Measurements from ENCODE around the gene MORN2.

The MORN2 gene

DNA sequence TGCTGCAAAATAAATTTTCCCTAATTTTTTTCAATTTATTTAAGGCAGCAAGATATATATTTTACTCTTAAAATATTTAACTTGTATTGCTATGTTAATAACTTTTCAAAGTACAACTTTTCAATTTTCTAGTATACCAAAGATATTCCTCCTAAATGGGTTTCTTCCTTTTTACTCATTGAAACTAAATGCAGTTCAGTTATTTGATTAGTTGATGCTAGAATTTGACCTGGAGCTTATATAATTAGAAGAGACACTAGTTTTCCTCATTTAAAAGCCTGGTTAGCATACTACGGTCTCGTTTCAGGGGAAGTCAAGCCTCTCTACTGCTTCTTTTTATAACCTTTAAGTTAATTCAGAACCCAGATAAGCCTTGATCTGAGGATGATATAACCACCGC, 13.8 kb downstream of the MORN2 start, which contains the start of gene ARHGEF33:
Gene ARHGEF33 (plus strand): TSS at position 301 of the 400 bp plus-strand sequence. CDS start 29,573 bp downstream, outside the sequence.
- DNase-seq (ENCODE audit: low spot score): no peak

DNA sequence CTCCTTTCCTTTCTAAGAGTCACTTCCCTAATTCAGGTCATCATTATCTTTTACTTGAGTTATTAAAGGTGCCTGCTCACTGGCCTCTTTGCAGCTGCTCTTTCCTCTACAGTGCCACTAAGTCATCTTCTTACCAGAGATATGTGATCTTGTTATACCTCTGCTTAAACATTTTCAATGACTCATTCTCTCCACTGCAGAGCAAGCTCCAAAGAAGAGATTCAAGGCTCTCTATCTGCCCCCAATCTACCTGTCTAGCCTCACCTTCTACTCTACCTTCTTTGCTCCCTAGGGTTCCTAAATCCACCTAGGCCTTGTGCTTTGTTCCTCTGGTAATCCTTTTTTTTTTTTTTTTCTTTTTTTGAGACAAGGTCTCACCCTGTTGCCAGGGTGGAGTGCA, 17.0 kb downstream of the MORN2 start:
- DNase-seq (ENCODE audit: low spot score): no peak

DNA sequence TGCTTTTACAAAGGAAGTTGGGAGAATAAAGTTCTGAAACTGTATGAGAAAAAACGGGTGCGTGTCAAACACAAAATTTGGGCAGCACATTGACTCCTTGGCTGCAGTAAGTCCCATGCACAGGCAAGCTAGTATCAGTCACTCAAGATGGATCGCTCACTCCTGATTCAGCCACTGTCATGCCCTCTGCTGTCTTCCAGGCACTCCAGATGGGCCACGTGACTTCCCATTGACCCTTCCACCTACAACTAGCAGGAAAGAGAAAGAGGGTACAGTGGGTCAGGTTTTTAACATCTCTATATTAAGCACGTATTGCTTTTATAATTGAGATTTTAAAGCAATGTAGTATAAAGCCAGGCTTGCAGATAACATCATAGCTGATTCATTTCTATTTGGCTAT, 22.5 kb downstream of the MORN2 start:
- no peak for DNase-seq (ENCODE audit: low spot score)

DNA sequence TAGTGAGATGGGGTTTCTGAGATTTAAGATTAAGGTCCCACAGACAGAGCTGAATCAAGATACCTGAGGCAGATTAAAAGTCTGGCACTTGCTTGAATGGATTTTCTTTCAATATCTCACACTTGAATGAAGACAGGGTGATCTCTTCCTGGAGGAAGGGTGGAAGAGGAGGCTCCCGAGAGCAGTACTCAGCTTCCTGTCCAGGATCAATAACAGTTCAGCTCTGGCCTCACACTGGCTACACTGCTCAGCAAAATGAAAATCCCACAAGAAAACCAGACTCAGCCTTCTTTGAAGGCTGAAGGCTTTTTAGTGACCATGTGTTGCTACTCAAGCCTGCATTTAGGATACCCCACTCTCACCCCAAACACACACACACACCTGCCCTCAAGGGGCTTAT, 24.9 kb downstream of the MORN2 start:
- no peak for DNase-seq (ENCODE audit: low spot score)

DNA sequence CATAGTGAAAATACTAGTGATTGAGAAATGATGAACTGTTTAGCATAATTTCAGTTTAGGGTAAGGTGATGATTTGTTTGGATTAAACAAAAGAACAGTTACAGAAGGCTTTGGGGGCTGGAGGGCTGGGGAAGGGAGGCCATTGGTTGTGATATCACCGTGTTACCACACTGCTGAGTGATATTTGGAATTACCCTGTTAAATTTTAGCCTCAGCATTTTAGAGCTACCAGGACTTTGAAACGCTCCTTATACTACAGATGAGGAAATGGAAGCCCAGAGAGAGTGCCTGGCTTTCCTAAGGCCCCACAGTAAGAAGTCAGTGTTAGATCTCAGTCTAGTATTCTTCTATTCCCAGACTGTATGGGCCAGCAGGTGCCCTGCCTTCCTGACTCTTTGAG, 29.5 kb downstream of the MORN2 start:
- DNase-seq (ENCODE audit: low spot score): no peak

DNA sequence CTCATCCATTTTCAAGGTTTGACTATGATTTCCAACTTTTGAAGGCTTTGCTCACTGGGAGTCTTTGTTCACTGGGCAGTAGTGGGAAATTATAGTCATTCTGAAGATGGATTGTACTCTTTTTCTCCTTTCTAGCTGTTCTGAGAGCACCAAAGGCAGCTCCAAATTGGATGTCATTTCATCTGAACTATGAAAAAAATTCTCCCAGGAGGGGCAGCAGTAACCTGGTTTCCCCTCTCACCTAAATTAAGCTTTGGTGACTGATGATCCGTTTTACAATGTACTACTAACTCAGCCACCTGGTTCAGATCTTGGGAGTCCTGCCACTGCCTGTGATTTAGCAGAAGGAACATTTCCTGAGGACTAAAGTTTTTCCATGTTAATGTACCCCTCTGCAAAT, 31.5 kb downstream of the MORN2 start:
- no peak for DNase-seq (ENCODE audit: low spot score)

DNA sequence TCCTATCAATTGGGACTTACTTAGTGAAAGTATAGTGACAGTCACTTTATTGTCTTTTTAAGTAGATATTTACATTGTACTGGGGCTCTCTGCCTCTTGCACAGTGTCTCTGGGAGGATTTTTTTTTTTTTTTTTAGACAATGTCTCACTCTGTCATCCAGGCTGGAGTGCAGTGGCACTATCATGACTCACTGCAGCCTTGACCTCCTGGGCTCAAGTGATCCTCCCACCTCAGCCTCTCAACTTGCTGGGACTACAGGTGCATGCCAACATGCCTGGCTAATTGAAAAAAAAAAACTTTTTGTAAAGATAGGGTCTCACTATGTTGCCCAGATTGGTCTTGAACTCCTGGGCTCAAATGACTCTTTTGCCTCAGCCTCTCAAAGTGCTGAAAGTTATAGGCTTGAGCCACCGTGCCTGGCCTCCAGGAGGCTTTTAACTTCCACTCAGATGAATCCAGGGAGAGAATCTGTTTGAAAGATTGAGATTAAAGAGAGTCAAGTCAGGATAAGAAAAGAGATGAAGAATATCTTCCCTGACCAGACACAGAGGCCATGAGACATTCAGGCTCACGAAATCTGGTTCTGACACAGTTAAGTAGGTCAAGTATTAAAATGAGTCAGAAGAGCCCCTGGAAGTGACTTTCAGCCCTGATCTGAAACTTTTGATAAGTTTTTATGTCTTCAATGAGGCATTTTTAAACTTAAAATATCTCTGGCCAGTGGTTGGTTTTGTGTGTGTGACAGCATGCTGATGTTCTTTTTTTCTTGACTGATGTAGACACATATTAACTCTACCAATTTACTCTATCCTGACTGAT, 32.2 kb downstream of the MORN2 start:
- no peak for DNase-seq (ENCODE audit: low spot score)

DNA sequence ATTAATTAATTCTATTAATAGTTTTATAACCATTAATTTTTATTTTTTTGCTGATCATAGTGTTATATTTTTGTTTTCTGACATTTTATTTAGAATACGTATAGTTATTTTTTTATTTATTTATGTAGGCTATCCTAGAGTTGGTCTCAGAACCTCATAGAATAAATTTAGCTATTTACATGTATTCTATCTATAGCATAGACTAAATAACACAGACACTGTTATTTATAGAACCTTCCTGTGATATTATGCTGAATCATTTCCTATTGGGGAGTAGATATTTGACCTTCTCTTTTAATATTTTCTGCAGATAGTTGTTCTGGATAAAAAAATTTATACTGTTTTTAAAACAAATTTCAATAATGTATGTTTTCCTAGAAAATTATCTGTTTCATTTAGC, 34.1 kb downstream of the MORN2 start:
- DNase-seq (ENCODE audit: low spot score): no peak

DNA sequence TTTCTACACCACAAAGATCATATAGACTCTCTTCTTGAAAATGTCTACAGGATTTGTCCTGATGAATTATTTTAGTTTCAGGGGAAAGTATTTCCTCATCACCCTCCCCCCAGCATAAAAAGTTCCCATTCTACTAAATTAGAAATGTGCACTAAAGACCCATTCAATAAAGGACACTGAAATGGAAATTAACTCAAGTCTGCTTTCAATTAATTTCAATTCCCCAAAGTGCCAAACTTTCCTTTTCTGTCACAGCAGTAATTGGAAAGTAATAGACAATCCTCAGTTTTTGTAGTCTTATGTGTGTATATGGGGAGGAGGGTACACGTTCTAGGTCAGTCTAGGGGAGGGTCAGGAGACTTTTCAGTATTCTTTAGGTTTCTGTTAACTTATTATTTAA, 35.4 kb downstream of the MORN2 start:
- no peak for DNase-seq (ENCODE audit: low spot score)

DNA sequence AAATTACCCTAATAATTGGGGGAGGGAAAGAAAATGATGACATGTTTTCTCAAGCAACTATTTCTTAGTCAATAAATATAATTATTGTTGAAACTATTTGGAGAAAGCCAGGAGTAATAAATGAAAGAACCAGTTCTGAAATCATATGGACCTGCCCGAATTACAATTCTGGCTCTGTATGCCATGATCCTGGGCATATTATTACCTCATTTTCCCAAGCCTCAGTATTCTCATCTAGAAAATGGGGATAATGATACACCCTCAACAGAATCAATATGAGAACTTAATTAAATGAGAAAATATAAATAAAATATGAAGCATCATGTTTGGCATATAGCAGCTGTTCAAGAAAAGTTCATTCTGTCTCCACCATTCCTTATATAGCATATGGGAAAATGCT, 36.8 kb downstream of the MORN2 start:
- no peak for DNase-seq (ENCODE audit: low spot score)

DNA sequence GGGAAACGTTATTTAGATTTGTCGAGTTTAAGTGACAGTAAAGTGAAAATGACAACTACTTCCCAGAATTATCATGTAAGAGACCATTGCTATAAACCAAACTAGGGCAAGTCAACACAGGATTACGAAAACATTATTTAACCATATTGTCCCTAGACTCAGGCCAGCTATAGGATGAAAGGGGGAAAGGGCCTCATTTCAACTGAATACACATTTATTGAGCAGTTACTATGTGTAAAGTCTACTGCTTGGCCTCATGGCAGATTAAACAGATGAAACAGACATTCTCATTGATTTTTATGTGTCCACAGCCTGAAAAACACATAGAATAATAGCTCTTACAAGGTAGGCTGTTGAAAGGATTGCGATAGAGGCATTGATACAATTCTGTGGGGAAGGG, 46.6 kb downstream of the MORN2 start:
- DNase-seq (ENCODE audit: low spot score): no peak

DNA sequence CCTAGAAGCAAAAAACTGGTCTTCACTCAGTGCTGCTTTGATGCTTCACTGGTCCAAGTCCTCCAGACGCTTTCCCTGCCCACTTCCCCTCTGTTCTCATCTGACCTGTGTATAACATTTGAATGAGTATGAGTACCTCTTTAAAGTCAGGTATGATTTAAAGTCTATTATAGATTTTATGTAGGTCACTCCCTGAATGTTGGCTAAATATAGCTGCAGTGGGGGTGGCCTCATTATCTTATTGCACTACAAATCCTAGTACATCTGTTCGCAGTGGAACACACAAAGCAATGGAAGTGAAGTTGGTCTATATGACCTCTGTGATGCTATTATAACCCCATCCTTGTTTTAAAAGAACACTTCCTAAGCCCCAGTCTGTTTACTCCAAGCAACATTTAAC, 47.1 kb downstream of the MORN2 start:
- DNase-seq (ENCODE audit: low spot score): no peak

DNA sequence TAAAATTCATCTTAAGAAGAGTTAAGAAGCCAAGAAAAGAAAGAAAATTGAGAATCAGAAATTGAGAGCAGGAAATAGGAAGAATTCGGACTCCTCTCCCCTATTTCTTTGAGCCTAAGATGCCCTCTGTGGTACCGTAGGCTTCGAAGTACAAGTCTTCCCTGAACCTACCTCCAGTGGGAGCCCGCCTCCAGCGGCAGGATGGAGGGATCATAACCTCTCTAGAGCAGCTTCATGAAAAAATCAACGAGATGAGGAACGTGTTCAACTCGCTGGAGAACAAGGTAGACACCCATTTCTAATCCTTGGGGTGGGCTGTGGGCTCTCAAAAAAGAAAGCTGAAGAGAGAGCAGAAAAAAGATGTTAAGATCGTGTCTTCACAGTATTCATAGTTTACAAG, 50.2 kb downstream of the MORN2 start:
- no peak for DNase-seq (ENCODE audit: low spot score)

DNA sequence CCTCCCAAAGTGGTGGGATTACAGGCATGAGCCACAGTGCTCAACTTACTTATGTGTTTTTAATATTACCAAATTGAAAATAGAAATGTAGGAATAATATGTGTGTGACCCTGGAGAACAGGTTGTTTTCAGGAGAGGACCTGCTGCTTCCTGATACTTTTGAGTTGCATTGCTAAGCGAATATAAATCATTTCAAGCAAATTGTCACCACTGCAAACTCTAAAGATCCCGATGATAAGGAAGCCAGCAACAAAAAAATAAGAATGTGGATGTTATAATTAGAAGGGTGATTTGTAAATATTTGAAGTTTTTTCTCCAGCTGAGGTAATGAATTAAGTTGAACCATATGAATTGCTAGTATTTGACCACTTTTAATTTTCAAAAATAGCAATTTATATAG, 54.8 kb downstream of the MORN2 start:
- no peak for DNase-seq (ENCODE audit: low spot score)
